ENCODE measurements around the gene PPP4R3B.
"Not testable (repeated sequence)": the region's sequence is repeated elsewhere in the genome, so short reads cannot be mapped to it uniquely, and the experiment has no call there.

PPP4R3B gene

DNA sequence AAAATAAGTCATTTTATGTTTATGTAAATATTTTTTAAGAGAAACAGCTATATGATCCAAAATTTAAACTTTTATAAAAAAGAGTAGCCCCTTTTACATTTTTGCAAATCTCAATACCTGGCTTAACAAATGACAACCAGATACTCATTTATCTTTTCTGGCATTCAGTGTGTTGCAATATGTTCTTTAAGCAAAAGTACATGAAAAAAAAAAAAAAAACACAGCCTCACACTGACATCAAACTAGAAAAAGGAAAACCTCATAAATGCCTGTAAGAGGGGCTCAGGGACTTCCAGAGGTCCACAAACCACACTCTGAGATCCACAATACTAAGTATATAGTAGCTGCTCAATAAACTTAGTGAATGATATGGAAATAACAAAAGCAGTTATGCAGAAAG is 21.9 kb downstream of the PPP4R3B start:
- DNase-seq (ENCODE audit: low spot score) = no peak

DNA sequence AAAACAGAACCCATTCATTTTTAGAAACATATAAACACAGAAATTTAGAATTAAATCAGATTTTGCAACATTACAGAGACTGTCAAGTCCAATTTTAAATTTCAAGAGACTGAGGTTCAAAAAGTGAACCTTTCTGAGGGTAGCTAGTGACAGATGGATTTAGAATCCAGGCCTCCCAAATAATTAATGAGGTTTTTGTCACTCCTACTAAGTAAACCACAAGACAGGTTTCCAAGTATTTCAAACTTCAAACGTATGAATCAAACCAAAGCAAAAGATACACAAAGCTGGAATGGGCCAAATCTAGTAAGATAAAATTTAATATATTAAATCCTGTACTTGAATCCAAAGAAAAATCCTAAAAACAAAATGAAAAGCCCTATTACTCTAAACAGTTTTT is 25.3 kb downstream of the PPP4R3B start:
- no peak for DNase-seq (ENCODE audit: low spot score)

DNA sequence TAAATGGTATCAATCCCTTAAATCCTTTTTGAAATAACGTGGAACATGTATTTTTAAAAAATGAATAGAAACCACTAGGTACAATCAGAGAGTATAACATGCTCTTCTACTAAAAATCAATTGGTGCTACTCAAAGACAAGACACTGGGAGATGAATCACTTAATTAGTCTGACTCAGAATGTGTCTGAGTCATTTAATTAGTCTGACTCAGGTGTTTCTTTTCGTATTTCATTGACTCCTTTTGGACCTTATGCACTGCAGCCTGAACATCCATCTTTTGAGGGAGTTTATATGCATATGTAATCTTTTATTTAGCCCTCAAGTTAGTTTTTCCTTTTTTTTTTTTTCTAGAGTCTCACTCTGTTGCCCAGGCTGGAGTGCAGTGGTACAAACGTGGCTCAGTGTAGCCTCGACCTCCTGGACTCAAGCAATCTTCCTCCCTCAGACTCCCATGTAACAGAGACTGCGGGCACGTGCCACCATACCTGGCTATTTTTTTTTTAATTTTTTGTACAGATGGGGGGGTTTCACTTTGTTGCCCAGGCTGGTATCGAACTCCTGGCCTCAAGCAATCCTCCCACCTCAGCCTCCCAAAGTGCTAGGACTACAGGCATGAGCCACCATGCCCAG is 26.5 kb downstream of the PPP4R3B start:
- peak; percentile 82 for DNase-seq (ENCODE audit: low spot score)

DNA sequence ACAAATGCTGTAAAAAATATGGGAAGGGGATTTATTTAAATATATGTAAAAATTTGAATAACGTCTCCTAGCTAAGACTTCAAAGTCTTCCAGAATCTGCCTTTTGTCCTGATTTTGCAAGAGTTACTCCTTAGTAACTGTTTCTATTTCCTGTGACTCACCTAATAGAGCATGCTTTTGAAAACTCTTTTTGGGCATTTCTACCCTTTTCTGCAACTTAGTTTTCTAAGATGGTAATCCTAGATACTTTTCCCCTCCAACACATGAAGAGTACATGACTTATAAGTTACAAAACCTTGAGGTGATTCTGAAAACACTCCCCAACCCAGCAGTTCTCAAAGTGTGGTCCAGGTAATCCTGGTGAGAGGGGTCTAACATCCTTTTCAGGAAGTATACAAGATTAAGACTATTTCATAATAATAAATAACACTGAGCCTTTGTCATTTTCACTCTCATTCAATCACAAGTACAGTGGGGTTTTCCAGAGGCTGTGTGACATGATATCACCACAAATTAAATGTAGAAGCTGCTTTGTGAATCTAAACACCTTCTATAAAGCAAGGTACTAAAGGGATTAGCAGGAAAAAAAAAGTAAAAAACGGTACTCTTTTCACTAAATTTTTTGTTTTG is 31.9 kb downstream of the PPP4R3B start:
- DNase-seq (ENCODE audit: low spot score) = peak; percentile 31

DNA sequence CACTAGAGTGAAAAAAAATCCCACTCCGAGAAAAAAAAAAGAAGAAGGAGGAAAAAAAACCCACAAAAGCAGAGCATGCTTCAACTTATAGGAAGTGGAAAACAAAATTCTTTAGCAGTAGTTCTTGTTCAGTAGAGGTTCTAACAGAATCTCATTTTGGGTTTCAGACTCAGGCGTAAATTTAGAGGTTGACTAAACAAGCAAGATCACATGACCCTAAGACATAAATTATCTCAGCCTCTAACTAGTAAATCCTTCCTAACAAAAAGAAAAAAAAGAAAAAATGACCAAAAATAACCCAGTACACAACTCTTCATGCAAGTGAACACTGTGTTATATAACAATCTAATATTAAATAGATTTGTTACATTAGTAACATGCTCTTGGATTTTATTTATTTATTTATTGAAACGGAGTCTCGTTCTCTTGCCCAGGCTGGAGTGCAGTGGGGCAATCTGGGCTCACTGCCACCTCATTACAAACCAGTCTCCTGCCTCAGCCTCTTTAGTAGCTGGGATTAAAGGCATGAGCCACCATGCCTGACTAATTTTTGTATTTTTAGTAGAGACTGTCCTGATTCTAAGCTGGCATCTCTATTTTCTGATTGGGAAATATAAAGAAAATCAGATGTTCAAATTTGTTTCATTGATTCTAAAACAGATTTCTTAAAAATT is 35.4 kb downstream of the PPP4R3B start:
- no peak for DNase-seq (ENCODE audit: low spot score)

DNA sequence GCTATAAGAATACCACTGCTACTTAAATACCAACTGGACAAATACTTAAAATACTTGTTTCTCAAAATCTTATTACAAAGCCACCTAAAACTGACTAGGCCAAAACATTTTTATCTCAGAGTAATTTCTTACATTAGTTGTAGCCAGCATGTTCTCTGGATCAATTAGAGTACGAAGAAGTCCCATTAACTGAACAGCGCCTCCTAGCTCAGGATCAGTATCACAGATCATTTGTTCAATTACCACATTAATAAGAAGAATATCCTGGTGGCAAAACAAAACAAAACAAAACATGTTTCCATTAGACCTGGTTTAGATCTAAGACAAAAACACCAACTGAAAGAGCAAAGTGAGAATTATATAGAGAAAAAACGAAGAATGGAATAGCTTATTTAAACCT is 36.0 kb downstream of the PPP4R3B start:
- DNase-seq (ENCODE audit: low spot score) = no peak

DNA sequence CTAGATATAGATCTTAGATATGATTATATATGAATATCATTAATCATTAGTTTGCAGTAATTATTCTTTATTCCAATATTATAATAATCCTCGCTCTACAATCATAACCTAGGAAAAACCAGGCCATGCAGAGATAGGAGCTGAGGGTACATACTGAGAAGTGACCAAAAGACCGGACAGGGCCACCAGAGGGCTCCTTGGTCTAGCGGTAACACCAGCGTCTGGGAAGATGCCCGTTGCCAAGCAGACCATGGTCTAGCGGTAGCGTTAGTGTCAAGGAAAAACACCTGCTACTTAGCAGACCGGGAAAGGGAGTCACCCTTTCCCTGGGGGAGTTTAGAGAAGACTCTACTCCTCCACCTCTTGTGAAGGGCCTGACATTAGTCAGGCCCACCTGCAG is 48.4 kb downstream of the PPP4R3B start:
- DNase-seq (ENCODE audit: low spot score) = not testable (repeated sequence)

DNA sequence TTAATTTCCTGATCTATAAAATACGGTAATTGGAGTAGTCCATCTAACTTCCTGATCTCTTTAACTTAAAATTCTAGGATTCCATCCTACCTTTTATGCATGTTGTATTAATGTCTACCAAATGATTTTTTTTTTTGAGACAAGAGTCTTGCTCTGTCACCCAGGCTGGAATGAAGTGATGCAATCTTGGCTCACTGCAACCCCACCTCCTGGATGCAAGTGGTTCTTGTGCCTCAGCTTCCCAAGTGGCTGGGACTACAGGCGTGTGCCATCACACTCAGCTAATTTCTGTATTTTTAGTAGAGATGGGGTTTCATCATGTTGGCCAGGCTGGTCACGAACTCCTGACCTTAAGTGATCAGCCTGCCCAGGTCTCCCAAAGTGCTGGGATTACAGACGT is 50.1 kb downstream of the PPP4R3B start:
- no peak for DNase-seq (ENCODE audit: low spot score)

DNA sequence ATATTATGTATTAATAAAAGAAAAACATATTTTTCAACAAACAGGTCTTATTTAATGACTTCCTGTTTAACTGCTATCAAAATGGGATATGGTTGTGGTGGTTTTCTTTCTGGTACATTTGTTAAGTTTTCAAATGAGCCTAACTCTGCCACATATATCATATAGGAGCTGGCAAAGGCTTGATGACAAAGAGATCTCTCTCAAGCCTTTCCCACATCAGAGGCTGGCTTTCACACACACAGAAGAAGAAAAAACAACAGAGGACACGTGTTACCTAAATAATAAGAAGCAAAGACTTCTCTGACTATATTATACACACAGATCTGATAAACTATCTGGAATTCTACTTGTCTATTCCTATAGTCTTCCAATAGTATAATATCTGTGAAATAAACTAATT is 51.8 kb downstream of the PPP4R3B start:
- DNase-seq (ENCODE audit: low spot score) = no peak

DNA sequence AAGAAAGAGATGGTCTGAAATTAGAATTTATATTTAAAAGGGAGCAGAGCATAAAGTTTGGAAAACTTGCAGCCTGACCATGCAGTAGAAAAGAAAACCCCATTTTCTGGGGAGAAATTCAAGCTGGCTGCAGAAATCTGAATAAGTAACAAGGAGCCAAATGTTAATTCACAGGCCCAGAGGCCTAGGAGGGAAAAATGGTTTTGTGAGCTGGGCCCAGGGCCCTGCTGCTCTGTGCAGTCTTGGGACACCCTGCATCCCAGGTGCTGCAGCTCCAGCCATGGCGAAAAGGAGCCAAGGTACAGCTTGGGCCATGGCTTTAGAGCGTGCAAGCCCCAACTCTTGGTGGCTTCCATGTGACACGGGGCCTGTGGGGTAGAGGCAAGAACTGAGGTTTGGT is 56.6 kb downstream of the PPP4R3B start:
- no peak for DNase-seq (ENCODE audit: low spot score)

DNA sequence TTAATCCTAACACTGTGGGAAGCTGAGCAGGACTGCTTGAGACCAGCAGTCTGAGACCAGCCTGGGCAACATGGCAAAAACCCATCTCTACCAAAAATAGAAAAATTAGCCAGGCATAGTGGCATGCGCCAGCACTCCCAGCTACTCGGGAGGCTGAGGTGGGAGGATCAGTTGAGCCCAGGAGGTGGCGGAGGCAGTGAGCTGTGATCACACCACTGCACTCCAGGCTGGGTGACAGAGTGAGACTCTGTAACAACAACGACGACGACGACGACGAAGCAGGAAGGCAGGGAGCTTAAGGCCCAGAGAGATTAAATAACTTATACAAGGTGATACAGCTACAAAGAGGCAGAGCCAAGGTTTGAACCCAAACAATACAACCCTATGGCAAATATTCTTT is 60.6 kb downstream of the PPP4R3B start:
- no peak for DNase-seq (ENCODE audit: low spot score)

DNA sequence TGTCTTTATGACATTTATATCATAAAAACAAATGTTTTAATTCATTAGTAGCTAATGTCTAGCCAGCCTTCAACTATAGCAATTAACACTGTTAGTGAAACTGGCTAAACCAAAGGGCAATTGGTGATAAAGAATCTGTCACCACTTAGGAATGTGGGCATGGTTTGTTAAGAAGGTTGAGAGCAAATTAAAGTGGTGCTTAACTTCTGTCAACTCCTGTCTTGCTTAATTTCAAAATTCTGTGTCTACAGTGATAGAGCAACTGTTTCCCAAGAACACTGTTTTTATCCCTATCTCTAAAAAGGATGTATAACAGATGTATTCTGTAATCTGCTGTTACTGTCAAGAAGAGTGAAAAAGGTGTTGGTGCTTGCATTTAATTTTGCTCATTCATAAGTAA is 61.4 kb downstream of the PPP4R3B start:
- DNase-seq (ENCODE audit: low spot score) = no peak

DNA sequence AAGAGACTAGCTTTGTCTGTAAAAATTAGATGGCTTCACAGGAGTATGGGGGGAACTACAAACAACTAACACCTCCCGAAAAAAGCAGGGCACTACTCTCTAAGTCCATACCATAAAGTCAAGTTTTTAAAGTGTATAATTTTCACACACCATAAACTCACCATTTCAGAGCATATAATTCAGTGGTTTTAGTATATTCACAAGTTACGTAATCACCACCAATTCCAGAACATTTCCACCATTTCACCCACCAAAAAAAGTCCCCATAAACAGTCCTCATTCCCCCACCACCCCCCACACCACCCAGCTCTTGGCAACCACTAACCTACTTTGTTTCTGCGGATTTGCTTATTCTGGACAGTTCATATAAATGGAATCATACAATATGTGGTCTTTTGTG is 64.1 kb downstream of the PPP4R3B start:
- no peak for DNase-seq (ENCODE audit: low spot score)

DNA sequence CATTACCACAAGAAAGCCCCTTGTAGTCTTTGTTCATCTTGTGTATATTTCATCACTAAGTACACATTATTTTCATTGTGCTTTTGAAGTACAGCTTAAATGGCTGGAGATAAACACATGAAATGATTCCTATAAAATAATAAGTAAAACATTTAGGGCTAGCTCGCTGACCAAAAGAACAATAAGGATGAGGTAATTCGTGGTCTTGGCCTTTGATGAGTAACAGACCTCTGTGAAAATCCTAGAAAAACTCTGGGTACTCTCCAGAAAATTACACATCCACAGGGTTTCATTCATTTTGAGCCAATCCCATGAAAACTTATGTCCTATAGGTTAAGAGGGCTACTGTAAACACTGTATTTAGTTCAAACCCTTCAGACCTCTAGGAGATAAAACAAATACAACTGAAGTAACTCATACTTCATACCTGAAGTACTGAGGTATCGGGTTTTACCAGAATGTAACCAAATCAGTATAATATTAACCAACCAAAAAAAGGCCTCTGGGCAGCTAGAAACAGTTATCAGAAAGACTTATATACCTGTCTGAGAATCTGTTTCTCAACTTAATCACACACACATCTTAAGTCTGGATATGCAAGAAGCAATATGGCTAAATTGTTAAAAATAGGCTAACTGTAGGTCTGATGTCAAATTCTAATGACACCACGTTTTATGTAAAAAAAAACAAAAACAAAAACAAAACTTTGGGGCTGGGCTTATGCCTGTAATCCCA is 66.9 kb downstream of the PPP4R3B start:
- DNase-seq (ENCODE audit: low spot score) = no peak

DNA sequence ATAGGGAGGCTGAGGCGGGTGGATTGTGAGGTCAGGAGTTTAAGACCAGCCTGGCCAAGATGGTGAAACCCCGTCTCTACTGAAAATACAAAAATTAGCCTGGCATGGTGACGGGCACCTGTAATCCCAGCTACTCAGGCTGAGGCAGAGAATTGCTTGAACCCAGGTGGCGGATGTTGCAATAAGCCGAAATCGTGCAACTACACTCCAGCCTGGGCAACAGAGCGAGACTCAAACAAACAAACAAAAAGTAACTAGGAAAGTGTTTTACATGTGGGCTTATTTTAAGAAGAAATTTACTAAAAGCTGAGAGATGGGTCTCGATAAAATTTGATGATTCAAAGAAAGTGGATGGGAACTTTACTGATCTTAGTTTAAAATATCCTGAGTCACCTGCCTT is 69.7 kb downstream of the PPP4R3B start:
- not testable (repeated sequence) for DNase-seq (ENCODE audit: low spot score)

DNA sequence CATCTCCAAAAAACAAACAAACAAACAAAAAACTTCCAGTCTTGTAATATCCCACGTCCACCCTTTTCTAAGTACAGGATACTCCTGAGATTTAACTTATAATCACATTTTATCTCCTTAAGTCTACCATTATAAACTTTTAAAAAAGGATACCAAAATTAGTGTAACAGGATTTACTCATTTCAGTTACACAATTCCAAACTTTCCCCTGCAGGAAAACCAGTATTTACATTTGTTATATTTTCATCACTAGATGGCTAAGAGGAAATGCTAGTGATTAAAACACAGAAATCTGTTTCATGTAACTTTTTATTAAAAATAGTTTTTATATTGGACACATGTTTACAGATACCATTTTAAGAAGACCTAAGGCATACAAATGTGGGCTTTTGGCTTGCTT is 70.4 kb downstream of the PPP4R3B start:
- no peak for DNase-seq (ENCODE audit: low spot score)

DNA sequence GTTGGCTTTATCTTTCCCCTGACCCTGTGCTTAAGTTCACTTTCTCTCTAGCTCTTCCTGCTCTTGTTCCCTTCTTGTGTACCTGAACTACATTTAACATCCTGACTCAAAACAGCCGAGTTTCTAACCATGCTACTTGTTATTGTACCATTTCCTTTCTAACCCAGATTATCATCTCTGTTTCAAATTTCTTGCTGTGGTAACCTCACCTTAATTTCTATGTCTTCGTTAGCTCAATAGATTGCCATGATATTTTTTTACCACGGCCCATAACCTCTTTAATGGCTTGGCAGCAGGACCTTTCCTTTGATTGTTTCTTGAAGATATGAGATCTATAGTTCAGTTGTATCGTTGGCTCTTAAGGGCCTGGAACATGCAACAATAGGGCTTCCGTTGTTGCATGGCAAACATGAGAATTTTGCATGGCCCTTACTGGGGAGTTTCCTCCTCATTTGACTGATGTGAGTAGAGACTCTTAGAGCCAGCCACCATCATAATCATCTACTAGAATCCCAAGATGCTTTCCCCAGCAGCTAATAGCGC is 86.8 kb downstream of the PPP4R3B start:
- no peak for DNase-seq (ENCODE audit: low spot score)

DNA sequence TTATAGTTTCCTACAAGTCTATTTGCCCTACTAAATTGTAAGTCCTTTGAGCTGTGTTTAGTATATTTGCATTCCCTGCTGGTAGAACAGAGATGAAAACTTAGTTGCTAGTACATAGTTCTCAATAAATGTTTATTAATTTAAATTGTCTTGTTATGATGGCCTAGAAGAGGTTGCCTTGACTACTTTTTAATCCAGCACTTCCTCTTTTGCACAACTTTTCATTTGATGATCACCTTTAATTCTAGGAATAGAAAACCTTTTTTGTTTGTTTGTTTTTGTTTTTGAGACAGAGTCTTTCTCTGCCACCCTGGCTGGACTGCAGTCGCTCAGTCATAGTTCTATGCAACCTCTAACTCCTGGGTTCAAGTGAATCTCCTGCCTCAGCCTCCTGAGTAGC is 91.2 kb downstream of the PPP4R3B start:
- no peak for DNase-seq (ENCODE audit: low spot score)

DNA sequence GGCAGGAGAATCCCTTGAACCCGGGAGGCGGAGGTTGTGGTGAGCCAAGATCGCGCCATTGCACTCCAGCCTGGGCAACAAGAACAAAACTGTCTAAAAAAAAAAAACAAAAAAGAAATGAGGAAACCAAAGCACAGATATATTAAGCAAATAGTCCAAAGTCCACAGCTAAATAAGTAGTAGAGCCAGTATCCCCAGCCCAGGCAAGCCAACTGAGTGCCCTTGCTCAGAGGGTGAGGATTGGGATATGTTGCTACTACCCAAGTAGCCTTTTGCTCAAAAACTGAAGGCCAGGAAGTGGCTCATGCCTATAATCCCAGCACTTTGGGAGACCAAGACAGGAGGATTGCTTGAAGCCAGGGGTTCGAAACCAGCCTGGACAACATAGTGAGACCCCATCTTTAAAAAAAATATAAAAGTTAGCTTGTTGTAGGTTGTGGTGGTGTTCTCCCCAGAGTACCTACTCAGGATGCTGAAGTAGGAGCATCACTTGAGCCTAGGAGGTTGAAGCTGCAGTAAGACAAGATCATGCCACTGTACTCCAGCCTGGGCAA is 92.5 kb downstream of the PPP4R3B start:
- DNase-seq (ENCODE audit: low spot score) = no peak

DNA sequence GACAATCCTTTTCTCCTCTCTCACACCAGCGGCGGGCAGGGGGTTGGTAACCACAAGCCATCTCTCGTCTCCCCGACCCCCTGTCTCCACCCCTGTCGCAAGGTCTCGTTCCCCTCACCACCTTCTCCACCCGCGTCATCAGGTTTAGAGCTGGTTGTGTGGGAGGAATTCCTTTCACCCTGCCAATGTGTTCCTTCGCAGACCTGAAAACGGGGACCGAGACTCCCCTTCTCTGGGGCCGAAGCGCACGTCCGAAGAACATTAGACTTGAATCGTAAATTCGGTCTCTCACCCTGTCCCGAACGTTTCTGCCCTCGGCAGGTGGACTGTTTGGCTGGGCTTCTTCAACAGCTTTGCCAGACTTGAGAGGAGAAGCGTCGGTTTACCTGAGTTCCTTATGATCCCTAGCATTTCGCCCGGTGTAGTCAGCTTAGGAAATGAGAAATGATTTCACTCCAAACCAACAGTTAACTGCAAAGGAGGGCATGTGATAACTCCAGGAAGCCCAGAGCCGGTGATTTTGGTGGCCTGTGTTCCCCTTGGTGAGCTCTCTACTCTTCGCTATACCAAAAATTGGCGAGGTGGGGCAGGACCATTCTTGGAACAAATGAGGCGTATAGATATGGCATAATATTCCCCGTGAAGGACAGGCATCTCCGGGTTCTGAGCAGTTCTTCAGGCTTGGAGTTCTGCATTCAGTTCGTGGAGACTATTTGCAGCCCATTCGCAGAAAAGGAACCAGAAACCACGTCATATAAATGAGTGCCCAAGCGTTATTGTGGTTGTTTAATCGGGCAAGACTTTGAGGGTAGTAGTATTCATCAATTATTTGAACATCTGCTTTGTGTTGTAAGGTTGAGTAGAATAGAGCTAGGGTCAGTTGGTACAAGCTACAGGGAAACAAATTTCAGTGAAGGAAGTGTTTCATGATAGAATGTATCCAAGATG is 97.2 kb downstream of the PPP4R3B start:
- DNase-seq (ENCODE audit: low spot score) = no peak

DNA sequence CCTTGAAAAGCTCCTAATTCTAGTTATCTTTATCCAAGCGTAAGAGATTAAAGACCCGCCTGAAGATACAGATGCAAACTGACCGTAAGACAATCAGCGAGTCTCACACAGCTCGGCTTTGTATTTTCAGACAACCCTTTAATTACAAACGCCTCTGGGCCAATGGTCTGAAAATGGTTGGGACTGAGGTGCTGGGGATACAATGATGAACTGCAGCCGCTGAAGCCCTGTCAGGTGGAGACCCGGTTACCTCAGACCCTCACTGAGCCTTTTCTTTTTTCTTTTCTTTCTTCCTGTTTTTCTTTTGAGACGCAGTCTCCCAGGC is 98.6 kb downstream of the PPP4R3B start:
- DNase-seq (ENCODE audit: low spot score) = no peak

Data from COLO829 (cell line).